Renal cortex interstitium (tissue), 11 donors: ENCODE measurements around the gene PMEPA1. TPM values are rescaled to one million over a fixed set of nuclear protein-coding genes. Genes with fewer than 3 reads are reported as not detected.
A peak's percentile ranks its signal among the peaks of the same experiment; 100 is the strongest.

ENCODE experiments used
- DNase-seq, 11 donors: peaks; one replicate each; pipeline ENCODE4 v3.0.0-alpha.2; 2013; ENCODE audit warnings: low read depth in 9 of 11, low spot score in 4 of 11; ENCODE audit errors: extremely low read depth in 1 of 11
- polyA plus RNA-seq, 3 donors: library from polyadenylated mRNA; unstranded; fragments of 120-200 nt; gene quantifications; one replicate each; pipeline ENCODE4 v1.2.1, GENCODE V29; 2013; ENCODE audit not compliant: insufficient read length in 3 of 3

The PMEPA1 gene
- polyA plus RNA-seq, 3 donors, result 14.9 to 21.6 (median 15.5) TPM

DNA sequence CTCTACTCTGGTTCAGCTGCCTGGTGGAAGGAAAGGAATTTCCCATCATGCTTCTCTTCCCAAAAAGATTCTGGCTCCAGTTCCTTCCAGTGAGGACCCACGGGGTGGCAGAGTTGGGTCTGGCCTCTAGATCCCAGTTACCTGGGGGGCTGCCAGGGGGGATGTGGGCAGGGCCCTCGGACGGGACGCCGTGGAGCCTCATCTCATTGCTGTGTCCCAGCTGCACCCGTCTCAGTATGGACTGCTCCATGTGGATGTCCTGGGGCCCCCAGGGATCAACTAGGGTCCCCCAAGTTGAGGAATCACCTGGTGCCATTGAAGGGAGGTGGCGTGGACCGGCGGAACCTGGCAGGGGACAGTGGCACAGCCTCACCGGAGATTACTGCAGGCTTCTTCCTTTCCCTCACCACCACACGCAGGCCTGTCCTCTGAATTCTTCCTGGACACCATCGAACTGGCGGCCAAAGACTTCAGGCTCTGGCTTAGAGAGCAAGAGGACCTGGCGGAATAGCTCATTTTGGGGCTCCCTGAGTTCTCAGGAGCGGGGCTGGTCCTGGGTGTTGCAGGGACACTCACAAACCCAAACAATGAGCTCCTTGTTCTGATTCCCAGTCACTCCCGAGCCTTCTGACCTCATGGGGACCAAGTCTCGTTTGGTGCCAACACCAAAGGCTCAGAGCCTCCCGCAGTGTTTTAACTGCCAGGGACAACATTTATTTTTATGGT is 98.1 kb downstream of the PMEPA1 start:
- no peak for DNase-seq

DNA sequence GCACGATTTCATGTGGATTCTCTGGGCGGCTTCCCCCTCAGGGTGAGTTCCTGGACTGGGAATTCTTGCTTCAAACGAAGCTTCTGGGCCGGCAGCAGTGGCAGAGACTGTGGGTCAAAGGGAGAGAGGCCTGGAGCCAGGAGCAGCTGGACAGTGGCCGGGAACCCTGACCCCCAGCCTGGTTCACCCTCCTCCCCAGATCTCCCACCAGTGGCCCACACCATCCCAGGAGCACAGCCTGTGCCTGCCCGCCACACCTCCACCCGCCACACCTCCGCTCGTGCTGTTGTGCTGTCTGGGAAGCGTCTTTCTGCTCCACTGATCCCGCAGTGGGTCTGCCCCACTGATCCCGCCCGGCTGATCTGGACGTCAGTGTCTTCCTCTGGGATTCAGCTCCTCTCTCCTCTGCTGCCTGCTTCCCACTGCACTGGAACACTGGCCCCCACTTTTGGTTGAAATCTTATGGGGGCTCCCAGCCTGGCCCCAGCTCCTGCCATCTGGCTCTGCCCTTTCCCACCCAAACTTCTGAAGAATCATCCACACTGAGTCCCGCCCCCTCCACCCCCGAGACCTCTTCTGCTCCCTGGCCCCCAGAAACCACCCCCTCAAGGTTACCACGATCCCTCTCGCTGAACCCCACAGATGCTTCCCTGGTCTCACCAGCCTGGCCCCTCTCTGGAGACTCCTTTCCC is 99.4 kb downstream of the PMEPA1 start:
- DNase-seq, result no peak

DNA sequence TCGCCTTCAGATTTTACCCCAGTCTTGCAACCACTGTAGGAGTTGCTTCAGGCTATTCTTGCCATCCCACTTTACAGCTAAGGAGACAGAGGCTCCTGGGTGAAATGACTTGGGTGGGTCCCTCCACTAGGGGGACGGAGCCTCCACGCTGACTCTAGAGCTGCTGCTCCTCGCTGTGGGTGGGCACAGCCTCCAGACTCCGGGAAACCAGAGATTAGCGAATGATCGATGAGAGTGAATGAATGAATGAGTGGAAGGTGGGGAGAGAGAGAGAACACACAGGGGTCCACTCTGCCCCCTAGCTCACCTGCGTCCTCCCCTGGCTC is 100.0 kb downstream of the PMEPA1 start:
- DNase-seq, result no peak

DNA sequence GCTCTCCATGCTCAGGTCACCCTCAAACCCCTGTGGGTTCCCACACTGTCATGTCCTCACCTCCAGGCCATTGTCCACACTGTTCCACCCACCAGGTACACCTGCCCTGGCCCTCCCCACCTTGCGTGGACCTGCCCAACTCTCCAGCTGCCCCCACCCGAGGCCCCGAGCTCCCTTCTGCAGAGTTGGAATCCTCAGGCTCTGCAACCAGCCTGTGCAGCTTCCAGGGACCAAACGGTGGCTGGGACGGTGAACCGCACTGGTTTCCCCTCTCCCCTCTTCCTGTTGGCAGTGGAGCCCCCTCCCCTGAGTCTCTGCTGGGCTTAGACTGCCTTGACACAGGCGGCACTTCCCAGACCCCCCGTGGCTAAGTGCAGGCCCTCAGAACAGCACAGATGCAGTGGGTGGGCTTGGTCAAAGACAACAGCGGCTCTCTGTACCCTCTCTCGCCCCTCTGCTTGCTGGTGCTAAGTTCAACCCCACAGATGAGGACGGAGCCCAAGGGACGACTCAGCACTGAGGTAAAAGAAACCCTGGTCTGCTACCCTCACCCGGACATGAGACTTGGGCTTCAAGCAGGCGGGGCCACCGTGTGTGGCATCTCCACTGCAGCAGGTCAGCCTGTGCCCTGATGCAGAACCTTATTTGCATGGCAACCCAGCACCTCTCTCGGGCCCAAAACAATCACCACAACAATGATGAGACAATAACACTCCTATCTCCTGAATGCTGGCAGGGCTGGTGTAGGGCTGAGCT is 100.6 kb downstream of the PMEPA1 start:
- DNase-seq, result no peak

DNA sequence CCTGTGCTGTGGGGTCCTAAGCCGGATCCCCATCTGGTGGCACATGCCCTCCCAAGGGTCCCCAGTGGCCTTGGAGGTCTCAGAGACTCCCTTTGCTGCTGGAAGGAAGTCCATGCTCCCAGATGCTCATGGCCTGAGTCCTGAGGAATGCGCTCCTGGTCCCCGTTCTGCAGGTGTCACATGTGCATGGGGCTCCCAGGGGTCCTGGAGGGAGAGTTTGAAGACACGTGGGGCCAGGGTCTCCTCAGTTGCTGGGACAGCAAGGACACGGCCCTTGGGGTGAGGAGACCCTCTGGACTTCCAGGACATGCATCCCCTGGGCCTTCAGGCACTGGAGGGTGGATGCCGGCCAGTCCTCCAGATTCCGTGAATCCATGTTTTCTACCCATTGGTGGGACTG is 101.3 kb downstream of the PMEPA1 start:
- DNase-seq, result no peak

DNA sequence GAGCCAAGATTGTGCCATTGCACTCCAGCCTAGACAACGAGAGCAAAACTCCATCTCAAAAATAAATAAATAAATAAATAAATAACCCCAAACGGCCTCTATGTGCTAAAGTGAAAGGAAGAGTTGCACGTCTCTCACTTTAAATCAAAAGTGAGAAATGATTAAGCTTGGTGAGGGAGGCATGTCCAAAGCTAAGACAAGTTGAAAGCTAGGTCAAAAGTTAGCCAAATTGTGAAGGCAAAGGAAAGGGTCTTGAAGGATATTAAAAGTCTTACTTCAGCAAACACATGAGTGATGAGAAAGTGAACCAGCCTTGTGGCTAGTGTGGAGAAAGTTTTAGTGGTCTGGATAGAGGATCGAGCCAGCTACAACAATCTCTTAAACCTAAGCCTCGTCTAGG is 103.9 kb downstream of the PMEPA1 start:
- DNase-seq, result no peak

DNA sequence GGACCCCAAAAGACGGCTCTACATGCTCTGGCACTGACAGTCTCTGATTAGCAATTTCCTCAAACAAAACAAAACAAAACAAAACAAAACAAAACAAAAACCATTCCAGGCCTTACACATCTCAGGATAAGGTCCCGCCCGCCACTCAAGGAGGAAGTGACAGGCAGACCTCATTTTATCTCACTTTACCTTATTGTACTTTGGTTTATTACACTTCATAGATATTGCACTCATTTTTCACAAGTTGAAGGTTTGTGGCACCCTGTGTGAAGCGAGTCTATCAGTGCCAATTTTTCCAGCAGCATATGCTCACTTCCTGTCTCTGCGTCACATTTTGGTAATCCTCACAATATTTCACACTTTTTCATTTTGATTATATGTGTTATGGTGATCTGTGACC is 104.8 kb downstream of the PMEPA1 start:
- no peak for DNase-seq

DNA sequence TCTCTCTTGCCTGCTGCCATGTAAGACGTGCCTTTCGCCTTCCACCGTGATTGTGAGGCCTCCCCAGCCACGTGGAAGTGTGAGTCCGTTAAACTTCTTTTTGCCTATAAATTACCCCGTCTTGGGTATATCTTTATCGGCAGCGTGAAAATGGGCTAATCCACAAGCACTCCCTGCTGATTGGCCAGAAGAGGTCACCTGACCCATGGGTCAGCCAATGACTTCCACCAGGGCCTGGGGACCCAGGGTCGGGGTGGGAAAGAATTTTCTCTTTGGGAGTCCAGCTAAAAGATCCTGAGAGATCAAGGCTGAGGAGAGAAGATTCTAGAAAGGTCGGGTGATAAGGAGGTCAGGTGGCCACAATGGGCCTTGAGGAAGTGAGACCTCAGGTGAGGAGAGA is 106.7 kb downstream of the PMEPA1 start:
- DNase-seq, result no peak

DNA sequence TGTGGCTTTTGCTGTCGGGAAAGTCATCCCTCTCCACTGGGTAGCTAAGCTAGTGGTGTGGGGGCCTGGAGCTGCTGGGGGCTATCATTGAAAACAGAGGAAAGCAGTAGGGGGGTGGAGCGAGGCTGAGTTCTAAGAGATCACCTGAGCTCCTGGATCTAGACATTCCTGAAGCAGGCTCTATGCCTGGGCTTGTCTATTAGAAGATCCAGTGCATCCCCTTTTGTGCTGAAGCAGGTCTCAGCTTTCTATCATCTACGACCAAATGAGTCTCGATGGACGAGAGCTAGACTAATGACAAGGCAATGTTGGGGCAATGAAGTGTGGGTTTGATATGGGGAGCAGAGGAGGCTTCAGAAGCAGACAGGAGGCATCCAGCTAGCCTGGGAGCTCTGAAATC is 108.1 kb downstream of the PMEPA1 start:
- no peak for DNase-seq

DNA sequence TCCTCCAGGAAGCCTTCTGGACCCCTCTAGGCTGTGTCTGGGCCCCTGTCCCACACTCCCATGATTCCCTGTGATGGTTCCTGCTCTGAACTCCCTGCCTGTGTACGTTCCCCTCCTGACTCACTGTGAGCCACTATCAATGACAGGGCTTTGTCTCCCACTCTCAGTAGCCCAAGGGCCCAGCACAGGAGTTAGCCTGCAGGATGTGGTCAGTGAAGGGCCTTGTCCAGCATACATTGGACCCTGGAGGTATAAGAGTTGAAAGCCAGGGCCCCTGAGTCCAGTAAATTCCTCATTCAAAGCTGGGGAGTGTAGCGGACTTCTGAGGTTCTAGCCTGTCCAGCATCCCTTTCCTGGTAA is 108.6 kb downstream of the PMEPA1 start:
- DNase-seq, result no peak

DNA sequence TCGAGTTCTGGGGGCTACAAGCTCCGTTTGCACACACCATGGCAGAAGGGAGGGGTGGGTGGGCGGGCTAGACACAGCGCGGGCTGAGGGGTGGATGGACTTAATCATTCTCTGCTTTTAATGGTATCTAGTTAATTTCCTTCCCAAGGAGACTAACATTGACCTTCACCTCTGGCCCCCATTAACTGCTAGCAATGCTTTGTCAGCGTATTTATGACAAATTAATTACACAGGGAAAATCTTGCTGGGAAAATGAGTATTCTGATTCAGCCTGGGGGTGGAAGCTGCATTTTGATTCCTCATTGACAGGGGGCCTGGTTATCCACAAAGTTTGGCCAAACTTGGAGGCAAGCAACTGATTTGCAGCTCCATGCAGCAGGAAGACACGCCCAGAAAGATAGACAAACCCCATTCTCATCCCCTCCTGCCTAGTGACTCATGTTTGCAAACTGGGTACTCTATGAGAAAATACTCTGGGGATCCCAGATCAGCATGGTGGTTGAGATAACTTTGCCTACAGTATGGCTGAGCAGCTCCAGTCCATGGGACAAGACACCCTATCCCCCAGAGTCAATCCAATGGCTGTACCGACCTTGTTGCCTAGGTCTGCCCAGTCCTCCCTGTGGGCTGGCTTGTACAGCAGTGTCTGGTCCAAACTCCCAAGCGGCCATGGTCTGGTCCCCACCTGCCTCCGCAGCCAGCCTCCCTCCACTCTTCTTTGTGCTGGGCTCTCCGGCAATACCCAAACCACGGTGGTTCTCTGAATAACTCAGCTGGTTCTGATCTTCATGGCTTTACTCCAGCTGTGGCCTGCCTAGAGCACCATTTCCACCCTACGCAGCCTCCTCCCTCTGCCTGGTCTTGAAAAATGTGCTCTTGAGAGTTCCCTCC is 109.2 kb downstream of the PMEPA1 start:
- peak in 1 of 11 donors; percentile 39 for DNase-seq

DNA sequence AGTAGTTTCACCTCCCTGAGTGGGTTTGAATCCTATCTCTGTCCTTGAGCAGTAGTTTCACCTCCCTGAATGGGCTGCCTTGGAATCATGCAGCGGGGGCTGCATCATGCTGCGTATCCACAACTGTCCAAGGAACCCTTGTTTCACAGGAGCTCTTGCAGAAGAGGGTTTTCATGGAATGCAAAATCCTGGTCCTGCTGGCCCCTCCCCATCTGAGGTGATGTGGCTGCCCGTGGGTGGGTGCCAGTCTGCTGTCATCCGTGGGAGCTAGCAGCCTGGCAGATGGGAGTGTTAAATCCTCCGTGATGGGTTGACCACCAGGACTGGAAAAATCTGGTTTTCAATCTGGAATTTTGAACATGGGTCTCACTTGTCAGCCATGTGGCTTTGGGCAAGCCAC is 111.3 kb downstream of the PMEPA1 start:
- no peak for DNase-seq

Other genes starting within 250 kb of the PMEPA1 start
- 1 to 10 TPM; 2.4 to 3.0 (median 2.7) TPM for gene CTCFL, start 184.9 kb downstream of the PMEPA1 start, polyA plus RNA-seq
- gene PCK1, start 148.9 kb downstream of the PMEPA1 start, polyA plus RNA-seq, result 10 to 100 TPM in 2 of 3 donors, 1 to 10 TPM in 1; 7.4 to 20.3 (median 12.6) TPM
- gene ZBP1, start 89.6 kb downstream of the PMEPA1 start, polyA plus RNA-seq, result under 1 TPM in 2 of 3 donors, not detected in 1; 0.12 to 0.13 TPM